GM12878 (cell line): ENCODE results near the gene CPSF4. TPM values are rescaled to one million over a fixed set of nuclear protein-coding genes. Genes with fewer than 3 reads are reported as not detected.

Source experiments
- ATAC-seq: fragments of 200-7000 bp; cut with Tn5 transposase; 3 replicates; pipeline ENCODE4 v1.9.1; 2020; ENCODE audit warnings: mild to moderate bottlenecking, moderate library complexity
- BruUV-seq: library from RNA; stranded (reverse); fragments of 400-500 nt; replicated peaks from 2 replicates; lab custom pipeline; 2021; lab: Mats Ljungman, UMichigan
- CTCF ChIA-PET: fragments of 300-600 bp; sonication (Branson Sonifier 250); formaldehyde crosslinking; extraction: SDS; loops from one replicate; lab custom pipeline; 2021; ENCODE audit warnings: inconsistent platforms; lab: Yijun Ruan, JAX
- POLR2A ChIA-PET: fragments of 350-600 bp; formaldehyde crosslinking; extraction: SDS; loops from one replicate; lab custom pipeline; 2021; ENCODE audit warnings: inconsistent platforms; lab: Charles Lee
- RAD21 ChIA-PET: fragments of 300-600 bp; sonication (Branson Sonifier 250); formaldehyde crosslinking; loops from one replicate; lab custom pipeline; 2023; ENCODE audit warnings: antibody characterized with exemption; ENCODE audit not compliant: unreplicated experiment; lab: Charles Lee
- SMC1A ChIA-PET: fragments of 300-600 bp; sonication (Branson Sonifier 250); formaldehyde crosslinking; loops from one replicate; lab custom pipeline; 2023; ENCODE audit not compliant: unreplicated experiment, uncharacterized antibody; lab: Charles Lee
- DNase-seq: peaks from one replicate; pipeline ENCODE4 v3.0.0-alpha.2; 2011; ENCODE audit warnings: low read depth, low spot score
- FAIRE-seq: peaks from 3 replicates; lab custom pipeline; 2011; peaks lifted over from hg19 to GRCh38; lab: Jason Lieb, UNC
- H2AFZ ChIP-seq: 2 replicates; pipeline ENCODE4 v1.6.0; 2011; ENCODE audit warnings: low read depth, low read length, control low read depth; ENCODE audit not compliant: control insufficient read depth
- H3K27ac ChIP-seq: 2 replicates; pipeline ENCODE4 v1.5.1; 2011; ENCODE audit warnings: control low read depth; ENCODE audit not compliant: control insufficient read depth, insufficient read depth
- H3K27me3 ChIP-seq, 2 experiments: replicated peaks in 1 of 2; 2 replicates each; pipeline versions ENCODE4 v1.6.0 to v1.6.1; 2011; ENCODE audit warnings: low read length in 1 of 2; ENCODE audit not compliant: control insufficient read depth in 2 of 2, insufficient read depth in 2 of 2
- H3K36me3 ChIP-seq, 2 experiments: 2 replicates each; pipeline ENCODE4 v1.5.1; 2011; ENCODE audit warnings: low read length in 1 of 2; ENCODE audit not compliant: control insufficient read depth in 2 of 2, insufficient read depth in 2 of 2
- H3K4me1 ChIP-seq: 2 replicates; pipeline ENCODE4 v1.6.1; 2011; ENCODE audit warnings: mild to moderate bottlenecking, low read length, moderate library complexity, mixed read lengths; ENCODE audit not compliant: control insufficient read depth, insufficient read depth
- H3K4me2 ChIP-seq: 2 replicates; pipeline ENCODE4 v1.6.0; 2011; ENCODE audit warnings: control low read depth; ENCODE audit not compliant: control insufficient read depth, insufficient read depth
- H3K4me3 ChIP-seq: fragments of 200-600 bp; sonication (generic); 2 replicates; pipeline ENCODE4 v1.5.1; 2016
- H3K79me2 ChIP-seq: 2 replicates; pipeline ENCODE4 v1.6.0; 2011; ENCODE audit warnings: low read length; ENCODE audit not compliant: control insufficient read depth, insufficient read depth
- H3K9ac ChIP-seq: 2 replicates; pipeline ENCODE4 v1.8.0; 2011; ENCODE audit warnings: low read length, control low read depth, mixed read lengths; ENCODE audit not compliant: control insufficient read depth, insufficient read depth
- H3K9me3 ChIP-seq: replicated peaks from 3 replicates; pipeline ENCODE4 v1.5.1; 2011; ENCODE audit warnings: mild to moderate bottlenecking, low read length; ENCODE audit not compliant: control insufficient read depth, insufficient read depth
- H4K20me1 ChIP-seq: 2 replicates; pipeline ENCODE4 v1.6.0; 2011; ENCODE audit not compliant: control insufficient read depth, insufficient read depth
- BHLHE40 ChIP-seq, 2 experiments: fragments of 450-650 bp in 1 of 2; IDR thresholded peaks; 2 replicates each; pipeline ENCODE4 v1.6.1; 2011 to 2017; ENCODE audit warnings: low read depth in 2 of 2, borderline replicate concordance in 1 of 2, improper control_type of control experiment in 1 of 2, low read length in 1 of 2, mild to moderate bottlenecking in 1 of 2
- CBFB ChIP-seq: IDR thresholded peaks from 2 replicates; pipeline ENCODE4 v1.6.1; 2016; ENCODE audit warnings: antibody characterized with exemption, low read depth
- MEF2A ChIP-seq: IDR thresholded peaks from 2 replicates; pipeline ENCODE4 v1.6.1; 2011; ENCODE audit warnings: low read depth, mild to moderate bottlenecking, low read length, moderate library complexity; ENCODE audit not compliant: insufficient read depth
- MEF2B ChIP-seq: fragments of 450-650 bp; IDR thresholded peaks from 2 replicates; pipeline ENCODE4 v1.6.1; 2018; ENCODE audit warnings: mild to moderate bottlenecking, moderate library complexity; ENCODE audit not compliant: partially characterized antibody, poor library complexity, severe bottlenecking
- MTA3 ChIP-seq: IDR thresholded peaks from 2 replicates; pipeline ENCODE4 v1.6.1; 2012; ENCODE audit warnings: low read length, inconsistent platforms, borderline replicate concordance
- MYC ChIP-seq: IDR thresholded peaks from 2 replicates; pipeline ENCODE4 v1.6.1; 2011; ENCODE audit warnings: mild to moderate bottlenecking, low read length, moderate library complexity, inconsistent platforms; ENCODE audit not compliant: insufficient read depth, insufficient replicate concordance, insufficient read length, severe bottlenecking
- NR2C2 ChIP-seq: IDR thresholded peaks from 2 replicates; pipeline ENCODE4 v1.6.1; 2011; ENCODE audit warnings: borderline replicate concordance, low read depth; ENCODE audit not compliant: control insufficient read depth, insufficient read length
- RCOR1 ChIP-seq: conservative IDR thresholded peaks from 2 replicates; pipeline ENCODE4 v1.6.1; 2012; ENCODE audit warnings: low read depth, low read length, improper control_type of control experiment
- SMC3 ChIP-seq: IDR thresholded peaks from 2 replicates; pipeline ENCODE4 v1.6.1; 2011; ENCODE audit warnings: low read length, improper control_type of control experiment, borderline replicate concordance
- SUZ12 ChIP-seq: fragments of 200-600 bp; sonication (generic); IDR thresholded peaks from one replicate; pipeline ENCODE4 v1.6.1; 2018; ENCODE audit warnings: antibody characterized with exemption, mild to moderate bottlenecking; ENCODE audit not compliant: unreplicated experiment
- YBX1 ChIP-seq: fragments of 450-650 bp; IDR thresholded peaks from 2 replicates; pipeline ENCODE4 v1.6.1; 2016; ENCODE audit warnings: antibody characterized with exemption
- WGBS: methylation state at CpG from one replicate; pipeline ENCODE4 v1.1.6; 2016; ENCODE audit warnings: low lambda C conversion rate; ENCODE audit not compliant: insufficient replicate concordance, insufficient coverage; ENCODE audit errors: missing lambda C conversion rate; 5-methylcytosine and 5-hydroxymethylcytosine counted together
- in situ Hi-C: fragments of 300-500 bp; cut with MboI; formaldehyde crosslinking; loops from 9 replicates; pipeline ENCODE4 v1.14.3; 2018; ENCODE audit warnings: mixed read lengths
- intact Hi-C: fragments of 100-400 bp; cut with micrococcal nuclease; formaldehyde crosslinking; loops from one replicate; pipeline ENCODE4 v1.14.2; 2022; ENCODE audit not compliant: unreplicated experiment
- polyA plus RNA-seq, 11 experiments: library from polyadenylated mRNA; depleted of rRNA in 4 of 11; unstranded in 6 of 11; stranded (reverse) in 5 of 11; fragments of >200 nt; fragmentation: Nextera tagmentation in 4 of 11; fragmentation: Illumina TruSeq in 1 of 11; extraction: Ambion mirVana in 4 of 11; extraction: Trizol in 1 of 11; gene quantifications; 1 replicate in 1 of 11; 2 replicates in 10 of 11; pipeline versions ENCODE4 v1.2.1 to v1.2.3, GENCODE V29; 2011 to 2016; ENCODE audit warnings: inconsistent platforms in 2 of 11, missing spikeins in 2 of 11, low read depth in 1 of 11
- total RNA-seq, 4 experiments: library from RNA; depleted of rRNA in 3 of 4; stranded (reverse); fragments of >200 nt in 3 of 4; fragmentation: Illumina TruSeq in 1 of 4; extraction: Trizol in 1 of 4; gene quantifications; 2 replicates each; pipeline versions ENCODE4 v1.2.1 to v1.2.3, GENCODE V29; 2013 to 2021
- TF ChIP-seq, protein P1 (sequence below), 3 experiments: IDR thresholded peaks in 2 of 3; conservative IDR thresholded peaks in 1 of 3; 2 replicates each; pipeline ENCODE4 v1.5.1; 2011; ENCODE audit warnings: low read depth in 3 of 3, low read length in 3 of 3, mild to moderate bottlenecking in 3 of 3, control low read depth in 2 of 3, moderate library complexity in 2 of 3, inconsistent platforms in 1 of 3, mixed read lengths in 1 of 3; ENCODE audit not compliant: control insufficient read depth in 2 of 3, insufficient read depth in 1 of 3; ENCODE audit errors: extremely low read depth in 1 of 3
- TF ChIP-seq, protein P2 (sequence below): IDR thresholded peaks from 2 replicates; pipeline ENCODE4 v1.6.1; 2011; ENCODE audit warnings: borderline replicate concordance, low read depth, mild to moderate bottlenecking, moderate library complexity, mixed read lengths, low read length; ENCODE audit not compliant: insufficient read depth; ENCODE audit errors: extremely low read length
- TF ChIP-seq, protein P3 (sequence below): fragments of 450-650 bp; IDR thresholded peaks from 2 replicates; pipeline ENCODE4 v1.6.1; 2014; ENCODE audit warnings: mild to moderate bottlenecking
- TF ChIP-seq, protein P4 (sequence below): fragments of 450-650 bp; IDR thresholded peaks from 2 replicates; pipeline ENCODE4 v1.6.1; 2016; ENCODE audit warnings: mild to moderate bottlenecking

The CPSF4 gene
- total and polyA plus RNA-seq, 10 of the 15 experiments (the other 5 are each of a cell fraction or from before 2014, with no cell fraction given): 13.6 to 70.1 (median 45.0) TPM

DNA sequence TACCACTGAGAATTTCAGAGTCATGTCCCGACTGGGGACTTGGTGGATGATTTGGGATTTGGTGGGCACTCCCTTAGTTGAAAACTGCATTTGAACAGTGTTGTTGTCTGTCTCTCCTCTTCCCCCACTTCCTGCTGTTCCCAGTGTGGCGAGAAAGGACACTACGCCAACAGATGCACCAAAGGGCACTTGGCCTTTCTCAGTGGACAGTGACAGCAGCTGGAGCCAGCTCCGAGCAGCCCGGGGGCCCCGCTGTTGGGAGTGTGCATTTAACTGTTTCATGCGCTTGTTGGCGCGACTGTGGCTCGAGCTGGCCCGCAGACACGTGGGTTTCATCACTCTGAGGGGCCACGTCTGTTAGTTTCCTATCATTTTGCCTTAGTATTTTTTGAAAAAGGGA lies 17.5 kb downstream of the CPSF4 start:
- H3K4me3 ChIP-seq: no peak overlapping the region
- no peaks in the 10 kb centered on the region for H3K27me3 ChIP-seq
- H3K27ac ChIP-seq: no peak overlapping the region
- H4K20me1 ChIP-seq: no peaks in the 10 kb centered on the region
- RAD21 ChIA-PET: no interaction called here
- 97% methylated on average over 13 of the region's 13 CpGs for WGBS
- DNase-seq (no peak), FAIRE-seq (no peak), ATAC-seq (no peak)
- in situ Hi-C loops: no loop called here
- no peak overlapping the region for H2AFZ ChIP-seq
- H3K4me2 ChIP-seq: no peak overlapping the region
- SMC1A ChIA-PET: no interaction called here
- CTCF ChIA-PET: no interaction called here
- H3K36me3 ChIP-seq: peaks cover 36 to 40% of the 10 kb centered on the region in 2 experiments
- no peaks in the 10 kb centered on the region for H3K4me1 ChIP-seq
- no TSS peak for BruUV-seq
- no peak overlapping the region for H3K9ac ChIP-seq
- H3K79me2 ChIP-seq: peaks cover 17% of the 10 kb centered on the region
- POLR2A ChIA-PET: no interaction called here
- no peaks in the 10 kb centered on the region for H3K9me3 ChIP-seq
- intact Hi-C loops: no loop called here
- TF ChIP-seq MTA3 (no peak), CBFB (no peak), RCOR1 (no peak), NR2C2 (no peak), SMC3 (no peak), MEF2B (no peak), MEF2A (no peak), SUZ12 (no peak), MYC (no peak), YBX1 (no peak), BHLHE40 (IDR thresholded peaks at IDR 0.05; ENCODE audit: borderline replicate concordance in 1 of 2, low read depth in 2 of 2, low read length in 1 of 2) (no peak)
- TF ChIP-seq, protein P1, sequence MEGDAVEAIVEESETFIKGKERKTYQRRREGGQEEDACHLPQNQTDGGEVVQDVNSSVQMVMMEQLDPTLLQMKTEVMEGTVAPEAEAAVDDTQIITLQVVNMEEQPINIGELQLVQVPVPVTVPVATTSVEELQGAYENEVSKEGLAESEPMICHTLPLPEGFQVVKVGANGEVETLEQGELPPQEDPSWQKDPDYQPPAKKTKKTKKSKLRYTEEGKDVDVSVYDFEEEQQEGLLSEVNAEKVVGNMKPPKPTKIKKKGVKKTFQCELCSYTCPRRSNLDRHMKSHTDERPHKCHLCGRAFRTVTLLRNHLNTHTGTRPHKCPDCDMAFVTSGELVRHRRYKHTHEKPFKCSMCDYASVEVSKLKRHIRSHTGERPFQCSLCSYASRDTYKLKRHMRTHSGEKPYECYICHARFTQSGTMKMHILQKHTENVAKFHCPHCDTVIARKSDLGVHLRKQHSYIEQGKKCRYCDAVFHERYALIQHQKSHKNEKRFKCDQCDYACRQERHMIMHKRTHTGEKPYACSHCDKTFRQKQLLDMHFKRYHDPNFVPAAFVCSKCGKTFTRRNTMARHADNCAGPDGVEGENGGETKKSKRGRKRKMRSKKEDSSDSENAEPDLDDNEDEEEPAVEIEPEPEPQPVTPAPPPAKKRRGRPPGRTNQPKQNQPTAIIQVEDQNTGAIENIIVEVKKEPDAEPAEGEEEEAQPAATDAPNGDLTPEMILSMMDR (IDR thresholded peaks at IDR 0.05 in 2 of 3, conservative IDR thresholded peaks at IDR 0.05 in 1 of 3; ENCODE audit: control insufficient read depth in 2 of 3, extremely low read depth in 1 of 3, insufficient read depth in 1 of 3, low read depth in 3 of 3, low read length in 3 of 3): no peak
- TF ChIP-seq, protein P2, sequence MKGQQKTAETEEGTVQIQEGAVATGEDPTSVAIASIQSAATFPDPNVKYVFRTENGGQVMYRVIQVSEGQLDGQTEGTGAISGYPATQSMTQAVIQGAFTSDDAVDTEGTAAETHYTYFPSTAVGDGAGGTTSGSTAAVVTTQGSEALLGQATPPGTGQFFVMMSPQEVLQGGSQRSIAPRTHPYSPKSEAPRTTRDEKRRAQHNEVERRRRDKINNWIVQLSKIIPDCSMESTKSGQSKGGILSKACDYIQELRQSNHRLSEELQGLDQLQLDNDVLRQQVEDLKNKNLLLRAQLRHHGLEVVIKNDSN: no peak
- TF ChIP-seq, protein P3, sequence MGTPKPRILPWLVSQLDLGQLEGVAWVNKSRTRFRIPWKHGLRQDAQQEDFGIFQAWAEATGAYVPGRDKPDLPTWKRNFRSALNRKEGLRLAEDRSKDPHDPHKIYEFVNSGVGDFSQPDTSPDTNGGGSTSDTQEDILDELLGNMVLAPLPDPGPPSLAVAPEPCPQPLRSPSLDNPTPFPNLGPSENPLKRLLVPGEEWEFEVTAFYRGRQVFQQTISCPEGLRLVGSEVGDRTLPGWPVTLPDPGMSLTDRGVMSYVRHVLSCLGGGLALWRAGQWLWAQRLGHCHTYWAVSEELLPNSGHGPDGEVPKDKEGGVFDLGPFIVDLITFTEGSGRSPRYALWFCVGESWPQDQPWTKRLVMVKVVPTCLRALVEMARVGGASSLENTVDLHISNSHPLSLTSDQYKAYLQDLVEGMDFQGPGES: no peak
- TF ChIP-seq, protein P4, sequence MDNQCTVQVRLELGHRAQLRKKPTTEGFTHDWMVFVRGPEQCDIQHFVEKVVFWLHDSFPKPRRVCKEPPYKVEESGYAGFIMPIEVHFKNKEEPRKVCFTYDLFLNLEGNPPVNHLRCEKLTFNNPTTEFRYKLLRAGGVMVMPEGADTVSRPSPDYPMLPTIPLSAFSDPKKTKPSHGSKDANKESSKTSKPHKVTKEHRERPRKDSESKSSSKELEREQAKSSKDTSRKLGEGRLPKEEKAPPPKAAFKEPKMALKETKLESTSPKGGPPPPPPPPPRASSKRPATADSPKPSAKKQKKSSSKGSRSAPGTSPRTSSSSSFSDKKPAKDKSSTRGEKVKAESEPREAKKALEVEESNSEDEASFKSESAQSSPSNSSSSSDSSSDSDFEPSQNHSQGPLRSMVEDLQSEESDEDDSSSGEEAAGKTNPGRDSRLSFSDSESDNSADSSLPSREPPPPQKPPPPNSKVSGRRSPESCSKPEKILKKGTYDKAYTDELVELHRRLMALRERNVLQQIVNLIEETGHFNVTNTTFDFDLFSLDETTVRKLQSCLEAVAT: no peak
